Loucy (cell line): ENCODE data around the gene MS4A15.
"Not testable (repeated sequence)": the region's sequence is repeated elsewhere in the genome, so short reads cannot be mapped to it uniquely, and the experiment has no call there.

Experiments
- H2AFZ ChIP-seq: fragments of 200-600 bp; sonication (generic); 2 replicates; pipeline ENCODE4 v1.6.0; 2016; ENCODE audit warnings: antibody characterized with exemption, mild to moderate bottlenecking, low read length, moderate library complexity
- H3F3A ChIP-seq: fragments of 200-600 bp; 2 replicates; pipeline ENCODE4 v1.6.0; 2016; ENCODE audit warnings: antibody characterized with exemption, low read depth, mild to moderate bottlenecking
- H3K27me3 ChIP-seq: fragments of 200-600 bp; sonication (generic); 2 replicates; pipeline ENCODE4 v1.6.1; 2014; ENCODE audit warnings: low read length, mild to moderate bottlenecking; ENCODE audit not compliant: insufficient read depth, poor library complexity, severe bottlenecking
- H3K36me3 ChIP-seq: fragments of 200-600 bp; sonication (generic); 2 replicates; pipeline ENCODE4 v1.6.1; 2016; ENCODE audit warnings: low read length; ENCODE audit not compliant: insufficient read depth
- H3K4me1 ChIP-seq: fragments of 200-600 bp; sonication (generic); 2 replicates; pipeline ENCODE4 v1.5.1; 2014; ENCODE audit warnings: low read length, mild to moderate bottlenecking; ENCODE audit not compliant: insufficient read depth, poor library complexity, severe bottlenecking
- H3K4me2 ChIP-seq: fragments of 200-600 bp; sonication (generic); 2 replicates; pipeline ENCODE4 v1.6.0; 2014; ENCODE audit warnings: antibody characterized with exemption, low read length, low read depth, mild to moderate bottlenecking; ENCODE audit not compliant: poor library complexity, severe bottlenecking
- H3K4me3 ChIP-seq: fragments of 200-600 bp; sonication (generic); 2 replicates; pipeline ENCODE4 v1.5.1; 2014; ENCODE audit warnings: low read length, mild to moderate bottlenecking, mixed read lengths; ENCODE audit not compliant: poor library complexity, severe bottlenecking
- H3K79me2 ChIP-seq: fragments of 200-600 bp; sonication (generic); 2 replicates; pipeline ENCODE4 v1.6.1; 2014; ENCODE audit warnings: low read length; ENCODE audit not compliant: insufficient read depth
- H3K9ac ChIP-seq: fragments of 200-600 bp; sonication (generic); 2 replicates; pipeline ENCODE4 v1.6.0; 2014; ENCODE audit warnings: mild to moderate bottlenecking, low read depth, low read length, moderate library complexity; ENCODE audit not compliant: poor library complexity, severe bottlenecking
- H3K9me2 ChIP-seq: fragments of 200-600 bp; sonication (generic); replicated peaks from 2 replicates; pipeline ENCODE4 v1.6.1; 2016; ENCODE audit warnings: low read depth, low read length, mixed read lengths
- H3K9me3 ChIP-seq: fragments of 200-600 bp; sonication (generic); 2 replicates; pipeline ENCODE4 v1.6.1; 2014; ENCODE audit warnings: mild to moderate bottlenecking, antibody characterized with exemption, low read length, low read depth; ENCODE audit not compliant: insufficient read depth
- H4K20me1 ChIP-seq: fragments of 200-600 bp; sonication (generic); 2 replicates; pipeline ENCODE4 v1.6.0; 2014; ENCODE audit warnings: antibody characterized with exemption, low read length, mild to moderate bottlenecking; ENCODE audit not compliant: insufficient read depth, poor library complexity, severe bottlenecking
- EZH2phosphoT487 ChIP-seq: fragments of 200-600 bp; IDR thresholded peaks from 2 replicates; pipeline ENCODE4 v1.6.1; 2018; ENCODE audit warnings: antibody characterized with exemption, mild to moderate bottlenecking, moderate library complexity, borderline replicate concordance
- TF ChIP-seq, protein P1 (sequence below): fragments of 200-600 bp; sonication (generic); conservative IDR thresholded peaks from 2 replicates; pipeline ENCODE4 v1.5.1; 2014; ENCODE audit warnings: mild to moderate bottlenecking, antibody characterized with exemption, low read length

The MS4A15 gene

DNA sequence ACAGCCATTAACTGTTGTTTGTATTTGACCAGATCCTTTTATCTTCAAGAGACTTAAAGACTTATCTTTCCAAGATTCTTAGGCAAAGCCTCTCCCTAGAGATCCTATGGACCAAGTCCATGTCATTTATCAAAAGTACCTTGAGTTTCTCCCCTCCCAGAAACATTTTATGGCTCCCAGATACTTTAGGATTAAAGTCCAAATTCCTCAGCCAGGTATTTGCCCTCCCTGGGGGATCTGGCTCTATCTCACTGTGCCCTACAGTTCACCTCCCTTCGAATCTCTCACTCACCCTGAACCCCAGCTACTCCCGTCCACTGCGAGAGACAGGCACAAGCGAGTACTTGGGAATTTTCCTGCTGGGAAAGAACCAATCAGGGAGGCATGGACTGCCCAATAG is 45.4 kb upstream of the MS4A15 start:
- Histone ChIP-seq H2AFZ (no peak overlapping the region), H3K36me3 (no peaks in the 10 kb centered on the region), H3K9ac (no peak overlapping the region), H3K79me2 (no peaks in the 10 kb centered on the region), H3K4me1 (no peaks in the 10 kb centered on the region), H3K9me3 (no peaks in the 10 kb centered on the region), H3K9me2 (no peaks in the 10 kb centered on the region), H4K20me1 (no peaks in the 10 kb centered on the region), H3K4me3 (no peak overlapping the region), H3K4me2 (no peak overlapping the region), H3F3A (no peaks in the 10 kb centered on the region), H3K27me3 (no peaks in the 10 kb centered on the region)
- no peak for TF ChIP-seq EZH2phosphoT487
- TF ChIP-seq, protein P1, sequence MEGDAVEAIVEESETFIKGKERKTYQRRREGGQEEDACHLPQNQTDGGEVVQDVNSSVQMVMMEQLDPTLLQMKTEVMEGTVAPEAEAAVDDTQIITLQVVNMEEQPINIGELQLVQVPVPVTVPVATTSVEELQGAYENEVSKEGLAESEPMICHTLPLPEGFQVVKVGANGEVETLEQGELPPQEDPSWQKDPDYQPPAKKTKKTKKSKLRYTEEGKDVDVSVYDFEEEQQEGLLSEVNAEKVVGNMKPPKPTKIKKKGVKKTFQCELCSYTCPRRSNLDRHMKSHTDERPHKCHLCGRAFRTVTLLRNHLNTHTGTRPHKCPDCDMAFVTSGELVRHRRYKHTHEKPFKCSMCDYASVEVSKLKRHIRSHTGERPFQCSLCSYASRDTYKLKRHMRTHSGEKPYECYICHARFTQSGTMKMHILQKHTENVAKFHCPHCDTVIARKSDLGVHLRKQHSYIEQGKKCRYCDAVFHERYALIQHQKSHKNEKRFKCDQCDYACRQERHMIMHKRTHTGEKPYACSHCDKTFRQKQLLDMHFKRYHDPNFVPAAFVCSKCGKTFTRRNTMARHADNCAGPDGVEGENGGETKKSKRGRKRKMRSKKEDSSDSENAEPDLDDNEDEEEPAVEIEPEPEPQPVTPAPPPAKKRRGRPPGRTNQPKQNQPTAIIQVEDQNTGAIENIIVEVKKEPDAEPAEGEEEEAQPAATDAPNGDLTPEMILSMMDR, result no peak

DNA sequence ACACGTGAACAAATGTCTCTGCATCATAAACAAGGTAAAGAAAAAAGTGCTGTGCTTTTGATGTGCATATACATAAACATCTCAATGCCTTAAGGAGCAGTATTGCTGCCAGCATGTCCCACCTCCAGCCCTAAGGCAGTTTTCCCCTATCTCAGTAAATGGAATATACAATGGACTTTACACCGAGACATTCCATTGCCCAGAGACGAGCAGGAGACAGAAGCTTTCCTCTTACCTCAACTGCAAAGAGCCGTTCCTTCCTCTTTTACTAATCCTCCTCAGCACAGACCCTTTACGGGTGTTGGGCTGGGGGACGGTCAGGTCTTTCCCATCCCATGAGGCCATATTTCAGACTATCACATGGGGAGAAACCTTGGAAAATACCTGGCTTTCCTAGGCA is 43.2 kb upstream of the MS4A15 start:
- H3K9me3 ChIP-seq, H4K20me1 ChIP-seq, H3K9ac ChIP-seq: not testable (repeated sequence)

DNA sequence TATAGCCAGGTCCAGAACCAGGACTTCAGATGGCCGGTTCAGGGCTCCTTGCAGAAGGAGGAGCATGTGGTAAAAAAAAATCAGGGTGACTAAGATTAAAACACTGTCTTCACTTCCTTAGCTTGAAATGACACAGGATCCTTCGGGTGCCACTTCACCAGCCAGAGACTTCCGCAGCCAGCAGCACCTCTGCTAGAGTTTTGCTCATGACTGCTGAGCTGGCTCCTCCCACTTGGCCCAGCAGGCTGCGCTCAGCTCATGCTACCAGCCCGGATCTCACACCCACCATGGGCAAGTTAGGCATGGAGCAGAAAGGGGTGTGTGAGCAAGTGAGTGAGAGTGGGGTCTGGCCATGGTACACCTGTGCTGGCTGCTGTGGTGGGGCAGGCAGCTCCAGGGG is 38.7 kb upstream of the MS4A15 start:
- no peak overlapping the region for H3K9ac ChIP-seq
- H2AFZ ChIP-seq, result no peak overlapping the region
- H3K4me2 ChIP-seq, result no peak overlapping the region
- no peaks in the 10 kb centered on the region for H3K36me3 ChIP-seq
- no peaks in the 10 kb centered on the region for H3K4me1 ChIP-seq
- H3K4me3 ChIP-seq, result no peak overlapping the region
- H3K79me2 ChIP-seq, result no peaks in the 10 kb centered on the region
- no peaks in the 10 kb centered on the region for H4K20me1 ChIP-seq
- H3K9me2 ChIP-seq, result no peaks in the 10 kb centered on the region
- no peaks in the 10 kb centered on the region for H3K27me3 ChIP-seq
- peaks cover 6% of the 10 kb centered on the region; the same call in 1 of the 2 replicates for H3K9me3 ChIP-seq
- TF ChIP-seq, protein P1, result no peak
- no peaks in the 10 kb centered on the region for H3F3A ChIP-seq

More for the DNA sequence above, 43.2 kb upstream of the MS4A15 start:
- not testable (repeated sequence) for H3K4me3 ChIP-seq, H2AFZ ChIP-seq, H3K9me2 ChIP-seq, H3K36me3 ChIP-seq, H3K4me2 ChIP-seq, H3K27me3 ChIP-seq, H3K4me1 ChIP-seq, H3K79me2 ChIP-seq, H3F3A ChIP-seq

DNA sequence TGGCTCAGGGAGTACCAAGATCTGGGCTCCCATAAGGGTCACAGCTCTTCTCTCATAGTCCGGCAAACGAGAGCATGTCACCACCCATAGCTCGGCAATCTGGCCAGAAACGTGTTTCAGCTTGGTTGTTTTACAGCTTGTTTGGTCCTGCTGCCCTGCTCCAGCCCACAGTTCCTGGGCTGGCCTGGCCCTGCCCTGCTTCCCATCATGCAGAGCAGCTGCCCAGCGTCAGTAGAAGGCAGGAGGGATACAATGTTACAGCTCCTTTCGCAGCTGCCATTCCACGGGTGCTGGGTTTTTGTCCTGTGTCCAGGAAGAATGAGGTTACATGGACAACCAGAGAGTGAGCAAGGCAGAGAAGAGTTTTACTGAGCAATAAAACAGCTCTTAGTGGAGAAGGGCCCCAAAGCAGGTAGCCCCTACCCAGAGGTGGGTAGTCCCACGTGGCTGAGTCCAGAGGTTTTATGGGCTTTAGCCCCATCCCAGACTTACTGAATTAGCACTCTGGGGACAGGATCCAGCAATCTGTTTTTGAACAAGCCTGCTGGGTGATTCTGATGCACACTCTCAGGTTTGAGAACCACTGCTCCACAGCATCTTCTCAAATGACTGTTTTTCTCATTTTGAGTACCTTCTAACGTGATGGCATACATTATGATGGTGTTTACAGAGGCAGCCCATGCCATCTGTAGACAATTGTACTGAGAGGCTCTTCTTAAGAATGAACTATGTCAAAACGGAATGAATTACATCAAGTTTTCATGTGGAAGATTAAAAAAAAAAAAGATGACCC is 37.9 kb upstream of the MS4A15 start:
- Histone ChIP-seq H3K4me3 (no peak overlapping the region), H4K20me1 (no peaks in the 10 kb centered on the region), H3K4me1 (no peaks in the 10 kb centered on the region), H3K9me3 (peaks cover 6% of the 10 kb centered on the region; the same call in 1 of the 2 replicates), H3K79me2 (no peaks in the 10 kb centered on the region), H3K9ac (no peak overlapping the region), H3K36me3 (no peaks in the 10 kb centered on the region), H3K9me2 (no peaks in the 10 kb centered on the region), H3K27me3 (no peaks in the 10 kb centered on the region), H2AFZ (no peak overlapping the region), H3F3A (no peaks in the 10 kb centered on the region), H3K4me2 (no peak overlapping the region)
- no peak for TF ChIP-seq EZH2phosphoT487
- TF ChIP-seq, protein P1, result no peak
